PC-9 (cell line): ENCODE data around the gene WSCD1. TPM values are rescaled to one million over a fixed set of nuclear protein-coding genes. Genes with fewer than 3 reads are reported as not detected.

Source experiments
- BruUV-seq: library from RNA; stranded (reverse); fragments of 400-500 nt; replicated peaks from 2 replicates; lab custom pipeline; 2021; lab: Mats Ljungman, UMichigan
- CTCF ChIA-PET: fragments of 300-600 bp; sonication (Branson Sonifier 250); formaldehyde crosslinking; loops from one replicate; lab custom pipeline; 2022; ENCODE audit warnings: antibody characterized with exemption; lab: Charles Lee
- POLR2A ChIA-PET: fragments of 300-600 bp; sonication (Branson Sonifier 250); formaldehyde crosslinking; loops from one replicate; lab custom pipeline; 2022; ENCODE audit warnings: antibody characterized with exemption; ENCODE audit not compliant: unreplicated experiment; lab: Charles Lee
- DNase-seq, 2 experiments: peaks; one replicate each; pipeline versions ENCODE4 v3.0.0 to v3.0.0-alpha.2; 2015 to 2022; ENCODE audit warnings: mixed read lengths in 1 of 2
- H2AFZ ChIP-seq: fragments of 200-600 bp; sonication (generic); 2 replicates; pipeline ENCODE4 v1.8.1; 2017; ENCODE audit warnings: antibody characterized with exemption
- H3F3A ChIP-seq: fragments of 200-600 bp; sonication (generic); 2 replicates; pipeline ENCODE4 v1.8.1; 2017; ENCODE audit warnings: antibody characterized with exemption, mild to moderate bottlenecking, low read depth; ENCODE audit not compliant: insufficient read depth
- H3K27ac ChIP-seq: fragments of 200-600 bp; sonication (generic); 2 replicates; pipeline ENCODE4 v1.6.1; 2016; ENCODE audit warnings: mixed run types
- H3K27me3 ChIP-seq: fragments of 200-600 bp; sonication (generic); 2 replicates; pipeline ENCODE4 v1.6.1; 2016; ENCODE audit warnings: low read depth, mixed run types; ENCODE audit not compliant: insufficient read depth
- H3K36me3 ChIP-seq: fragments of 200-600 bp; sonication (generic); 2 replicates; pipeline ENCODE4 v1.6.1; 2016; ENCODE audit warnings: low read depth, mixed run types
- H3K4me1 ChIP-seq: fragments of 200-600 bp; sonication (generic); replicated peaks from 2 replicates; pipeline ENCODE4 v1.6.1; 2016; ENCODE audit warnings: mixed run types; ENCODE audit not compliant: insufficient read depth
- H3K4me2 ChIP-seq: fragments of 200-600 bp; sonication (generic); 2 replicates; pipeline ENCODE4 v1.6.1; 2017; ENCODE audit warnings: mixed run types
- H3K4me3 ChIP-seq: fragments of 200-600 bp; sonication (generic); 2 replicates; pipeline ENCODE4 v1.6.1; 2016; ENCODE audit warnings: mixed run types
- H3K79me2 ChIP-seq: fragments of 200-600 bp; sonication (generic); 2 replicates; pipeline ENCODE4 v1.6.1; 2017; ENCODE audit warnings: low read depth, mixed run types
- H3K9me2 ChIP-seq: fragments of 200-600 bp; sonication (generic); 2 replicates; pipeline ENCODE4 v1.8.1; 2017; ENCODE audit warnings: mild to moderate bottlenecking; ENCODE audit not compliant: insufficient read depth
- H3K9me3 ChIP-seq: fragments of 200-600 bp; sonication (generic); 2 replicates; pipeline ENCODE4 v1.8.1; 2016; ENCODE audit warnings: low read depth; ENCODE audit not compliant: insufficient read depth
- H4K20me1 ChIP-seq: fragments of 200-600 bp; sonication (generic); 2 replicates; pipeline ENCODE4 v1.8.1; 2017; ENCODE audit not compliant: insufficient read depth
- CTCF ChIP-seq: fragments of 200-600 bp; sonication (generic); conservative IDR thresholded peaks from 2 replicates; pipeline ENCODE4 v1.6.1; 2017; ENCODE audit warnings: mixed run types, antibody characterized with exemption, mild to moderate bottlenecking, moderate library complexity
- EZH2 ChIP-seq: fragments of 200-600 bp; sonication (generic); IDR thresholded peaks from 2 replicates; pipeline ENCODE4 v1.8.0; 2017; ENCODE audit warnings: antibody characterized with exemption, low read depth
- intact Hi-C: fragments of 100-400 bp; cut with micrococcal nuclease; formaldehyde crosslinking; loops from one replicate; pipeline ENCODE4 v1.10.0; 2022; ENCODE audit not compliant: unreplicated experiment
- total RNA-seq: library from RNA; stranded (reverse); gene quantifications from 2 replicates; pipeline ENCODE4 v1.2.3, GENCODE V29; 2021

WSCD1 gene
- total RNA-seq, 1 experiment from 2014 or later = not detected

- Histone ChIP-seq H4K20me1 (0 out of 2 replicates have a peak, but pooled peaks cover 5% of the 10 kb centered on the region), H2AFZ (no peak overlapping the region), H3K36me3 (no peaks in the 10 kb centered on the region), H3K27me3 (peaks cover 91% of the 10 kb centered on the region), H3K79me2 (no peaks in the 10 kb centered on the region), H3K27ac (no peak overlapping the region), H3K4me2 (no peak overlapping the region), H3K9me3 (no peaks in the 10 kb centered on the region), H3K4me1 (no peaks in the 10 kb centered on the region), H3F3A (no peaks in the 10 kb centered on the region), H3K9me2 (no peaks in the 10 kb centered on the region), H3K4me3 (no peak overlapping the region)
- ChIA-PET POLR2A (no interaction called here), CTCF (no interaction called here)
- no TSS peak for BruUV-seq
- no peak for DNase-seq
- intact Hi-C loops = no loop called here
- TF ChIP-seq EZH2 (no peak), CTCF (no peak)
Measured at GRCh38 chr17:6098823-6099180, 28.6 kb downstream of the WSCD1 start.

GRCh38 chr17:6099492-6099891, 29.3 kb downstream of the WSCD1 start:
- no peaks in the 10 kb centered on the region for H3K9me2 ChIP-seq
- 0 out of 2 replicates have a peak, but pooled peaks cover 5% of the 10 kb centered on the region for H4K20me1 ChIP-seq
- no TSS peak for BruUV-seq
- no peaks in the 10 kb centered on the region for H3F3A ChIP-seq
- CTCF ChIA-PET = no interaction called here
- H3K9me3 ChIP-seq = no peaks in the 10 kb centered on the region
- POLR2A ChIA-PET = no interaction called here
- H3K27me3 ChIP-seq = peaks cover 84% of the 10 kb centered on the region
- H3K27ac ChIP-seq = no peak overlapping the region
- no peak overlapping the region for H3K4me2 ChIP-seq
- no peaks in the 10 kb centered on the region for H3K36me3 ChIP-seq
- no peak overlapping the region for H2AFZ ChIP-seq
- H3K79me2 ChIP-seq = no peaks in the 10 kb centered on the region
- H3K4me3 ChIP-seq = no peak overlapping the region
- intact Hi-C loops = no loop called here
- no peak for TF ChIP-seq EZH2
- H3K4me1 ChIP-seq = no peaks in the 10 kb centered on the region
- DNase-seq = no peak

- peaks cover 77% of the 10 kb centered on the region for H3K27me3 ChIP-seq
- no peak for TF ChIP-seq EZH2
- no peak for TF ChIP-seq CTCF
- DNase-seq = no peak
- no peaks in the 10 kb centered on the region for H3K9me2 ChIP-seq
- H3K79me2 ChIP-seq = no peaks in the 10 kb centered on the region
- intact Hi-C loops = no loop called here
- POLR2A ChIA-PET = no interaction called here
- H3K4me1 ChIP-seq = no peaks in the 10 kb centered on the region
- H3F3A ChIP-seq = no peaks in the 10 kb centered on the region
- H3K36me3 ChIP-seq = no peaks in the 10 kb centered on the region
- 0 out of 2 replicates have a peak, but pooled peaks cover 5% of the 10 kb centered on the region for H4K20me1 ChIP-seq
- H3K9me3 ChIP-seq = no peaks in the 10 kb centered on the region
- no peak overlapping the region for H3K27ac ChIP-seq
- H2AFZ ChIP-seq = no peak overlapping the region
- BruUV-seq = no TSS peak
- H3K4me2 ChIP-seq = no peak overlapping the region
- CTCF ChIA-PET = no interaction called here
- H3K4me3 ChIP-seq = no peak overlapping the region
Measured at GRCh38 chr17:6100146-6100545, 30.0 kb downstream of the WSCD1 start.

GRCh38 chr17:6100891-6101500, 30.8 kb downstream of the WSCD1 start:
- H3K4me2 ChIP-seq = no peak overlapping the region
- no peaks in the 10 kb centered on the region for H3K36me3 ChIP-seq
- ChIA-PET CTCF (no interaction called here), POLR2A (interaction anchor here (0.7 kb wide), 1 partner anchor 12 kb away, joined by 11 read pairs; no protein-coding TSS in a partner anchor)
- H3K4me1 ChIP-seq = no peaks in the 10 kb centered on the region
- H4K20me1 ChIP-seq = 0 out of 2 replicates have a peak, but pooled peaks cover under 1% of the 10 kb centered on the region
- H3F3A ChIP-seq = no peaks in the 10 kb centered on the region
- no peaks in the 10 kb centered on the region for H3K9me3 ChIP-seq
- no peak for TF ChIP-seq EZH2
- TF ChIP-seq CTCF = no peak
- no peak for DNase-seq
- intact Hi-C loops = no loop called here
- H3K27me3 ChIP-seq = peaks cover 76% of the 10 kb centered on the region
- H2AFZ ChIP-seq = no peak overlapping the region
- no peak overlapping the region for H3K4me3 ChIP-seq
- H3K27ac ChIP-seq = no peak overlapping the region
- H3K9me2 ChIP-seq = no peaks in the 10 kb centered on the region
- no peaks in the 10 kb centered on the region for H3K79me2 ChIP-seq
- BruUV-seq = no TSS peak
